Stomach (tissue), 9 donors: ENCODE results near the gene CENPQ. TPM values are rescaled to one million over a fixed set of nuclear protein-coding genes. Genes with fewer than 3 reads are reported as not detected.

Source experiments
- DNase-seq, 2 donors: peaks; one replicate each; pipeline versions ENCODE4 v3.0.0 to v3.0.0-alpha.2; 2013 to 2019
- H3K27ac ChIP-seq, 5 donors: fragments of 200-600 bp in 4 of 5; sonication (generic) in 4 of 5; one replicate each; pipeline ENCODE4 v1.5.1; 2013 to 2019; ENCODE audit warnings: mild to moderate bottlenecking in 1 of 5, moderate library complexity in 1 of 5
- H3K27me3 ChIP-seq, 3 donors: fragments of 200-600 bp; sonication (generic); one replicate each; pipeline ENCODE4 v1.5.1; 2017 to 2019; ENCODE audit warnings: mixed run types in 1 of 3
- H3K36me3 ChIP-seq, 4 donors: fragments of 200-600 bp; sonication (generic); 1 replicate in 3 of 4; 2 replicates in 1 of 4; pipeline ENCODE4 v1.5.1; 2016 to 2019
- H3K4me1 ChIP-seq, 4 donors: fragments of 200-600 bp; sonication (generic); one replicate each; pipeline ENCODE4 v1.5.1; 2016 to 2019
- H3K4me3 ChIP-seq, 4 donors: fragments of 200-600 bp; sonication (generic) in 3 of 4; one replicate each; pipeline ENCODE4 v1.5.1; 2016 to 2019; ENCODE audit warnings: mild to moderate bottlenecking in 1 of 4
- H3K9me3 ChIP-seq, 4 donors: fragments of 200-600 bp; sonication (generic); one replicate each; pipeline ENCODE4 v1.5.1; 2016 to 2019
- EP300 ChIP-seq: sonication (generic); formaldehyde crosslinking; IDR thresholded peaks from one replicate; pipeline ENCODE4 v1.6.1; 2017; ENCODE audit warnings: antibody characterized with exemption
- POLR2A ChIP-seq, 4 donors: fragments of 450-650 bp; IDR thresholded peaks; one replicate each; pipeline ENCODE4 v1.6.1; 2016; ENCODE audit warnings: antibody characterized with exemption in 4 of 4, control low read depth in 2 of 4, mild to moderate bottlenecking in 1 of 4, moderate library complexity in 1 of 4
- POLR2AphosphoS5 ChIP-seq, 3 donors: sonication (generic); formaldehyde crosslinking; IDR thresholded peaks; one replicate each; pipeline ENCODE4 v1.6.1; 2016; ENCODE audit warnings: antibody characterized with exemption in 3 of 3
- WGBS, 5 donors: extraction: QIAGEN DNeasy Blood & Tissue Kit in 3 of 5; methylation state at CpG; one replicate each; pipeline versions ENCODE4 v1.1.5 to v1.1.7; 2013 to 2018; 5-methylcytosine and 5-hydroxymethylcytosine counted together
- intact Hi-C: fragments of 100-400 bp; cut with DNase I; formaldehyde crosslinking; loops from one replicate; pipeline ENCODE4 v1.15.1; 2023; ENCODE audit warnings: low total_unique reads
- polyA plus RNA-seq, 3 donors: library from polyadenylated mRNA; stranded (reverse); fragments of 200-250 nt; gene quantifications; one replicate each; pipeline ENCODE4 v1.2.3, GENCODE V29; 2013
- total RNA-seq, 5 donors: library from RNA; depleted of rRNA; stranded (reverse); fragments of >200 nt; gene quantifications; one replicate each; pipeline versions ENCODE4 v1.1.0 to v1.2.3, GENCODE V29; 2014 to 2016
- TF ChIP-seq, protein P1 (sequence below), 7 experiments: fragments of 450-650 bp in 4 of 7; fragments of 200-600 bp in 3 of 7; sonication (generic) in 3 of 7; IDR thresholded peaks; one replicate each; pipeline ENCODE4 v1.5.1; 2016 to 2019; ENCODE audit warnings: antibody characterized with exemption in 7 of 7, control low read depth in 2 of 7, mild to moderate bottlenecking in 1 of 7
- donor health status: healthy with polysubstance abuse.
- donor health status: Bipolar disorder and iron deficiency.
- donor health status: healthy.

The CENPQ gene
- total and polyA plus RNA-seq, 8 donors: 0.43 to 18.3 (median 4.6) TPM; not detected in 1

DNA sequence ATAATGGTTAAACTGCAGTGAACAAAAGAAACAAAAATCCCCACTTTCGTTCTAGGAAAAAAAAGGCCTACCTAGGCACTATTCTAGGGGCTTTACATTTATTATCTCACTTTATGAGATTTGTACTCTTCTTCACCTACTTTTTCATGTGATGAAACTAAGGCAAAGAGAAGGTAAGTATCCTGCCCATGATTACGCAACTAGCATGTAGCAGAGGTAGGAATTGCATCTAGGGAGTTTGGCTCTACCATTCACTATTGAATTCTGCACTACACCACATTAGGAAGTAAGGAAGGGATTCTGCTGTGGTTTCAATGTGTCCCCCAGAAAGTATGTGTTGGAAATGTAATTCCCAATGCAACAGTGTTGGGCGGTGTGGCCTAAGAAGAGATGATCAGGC is 75.9 kb downstream of the CENPQ start:
- no peak overlapping the region for H3K27ac ChIP-seq
- no peaks in the 10 kb centered on the region for H3K36me3 ChIP-seq
- no peaks in the 10 kb centered on the region for H3K9me3 ChIP-seq
- no peak overlapping the region for H3K4me3 ChIP-seq
- intact Hi-C loops: no loop called here
- TF ChIP-seq, protein P1, sequence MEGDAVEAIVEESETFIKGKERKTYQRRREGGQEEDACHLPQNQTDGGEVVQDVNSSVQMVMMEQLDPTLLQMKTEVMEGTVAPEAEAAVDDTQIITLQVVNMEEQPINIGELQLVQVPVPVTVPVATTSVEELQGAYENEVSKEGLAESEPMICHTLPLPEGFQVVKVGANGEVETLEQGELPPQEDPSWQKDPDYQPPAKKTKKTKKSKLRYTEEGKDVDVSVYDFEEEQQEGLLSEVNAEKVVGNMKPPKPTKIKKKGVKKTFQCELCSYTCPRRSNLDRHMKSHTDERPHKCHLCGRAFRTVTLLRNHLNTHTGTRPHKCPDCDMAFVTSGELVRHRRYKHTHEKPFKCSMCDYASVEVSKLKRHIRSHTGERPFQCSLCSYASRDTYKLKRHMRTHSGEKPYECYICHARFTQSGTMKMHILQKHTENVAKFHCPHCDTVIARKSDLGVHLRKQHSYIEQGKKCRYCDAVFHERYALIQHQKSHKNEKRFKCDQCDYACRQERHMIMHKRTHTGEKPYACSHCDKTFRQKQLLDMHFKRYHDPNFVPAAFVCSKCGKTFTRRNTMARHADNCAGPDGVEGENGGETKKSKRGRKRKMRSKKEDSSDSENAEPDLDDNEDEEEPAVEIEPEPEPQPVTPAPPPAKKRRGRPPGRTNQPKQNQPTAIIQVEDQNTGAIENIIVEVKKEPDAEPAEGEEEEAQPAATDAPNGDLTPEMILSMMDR (IDR thresholded peaks at IDR 0.05): no peak
- TF ChIP-seq POLR2A (IDR thresholded peaks at IDR 0.05) (no peak), EP300 (no peak), POLR2AphosphoS5 (IDR thresholded peaks at IDR 0.05) (no peak)
- DNase-seq: no peak
- H3K27me3 ChIP-seq: peaks cover 0 to 3% (median 0%) of the 10 kb centered on the region in 3 donors
- H3K4me1 ChIP-seq: no peaks in the 10 kb centered on the region
- WGBS, 5 donors: 96 to 99% (median 97%) methylated on average over 3 of the region's 3 CpGs

DNA sequence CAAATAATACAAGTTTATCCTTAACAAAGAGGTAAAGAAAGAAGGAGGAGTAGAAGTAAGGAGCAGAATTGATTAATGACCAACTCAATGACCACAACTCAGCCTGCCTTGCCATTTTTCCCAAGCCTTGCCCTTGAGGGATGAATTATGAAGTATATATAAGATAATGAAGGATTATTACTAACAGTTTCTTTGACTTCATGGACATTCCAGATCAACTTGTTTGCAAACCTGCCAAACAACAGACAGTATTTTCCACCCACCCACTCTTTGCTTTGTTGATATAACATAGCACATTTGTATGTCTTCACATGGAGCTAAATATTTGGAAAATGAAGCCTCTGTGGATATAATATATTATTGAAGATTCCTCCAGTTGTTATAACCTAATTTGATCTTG is 77.4 kb downstream of the CENPQ start:
- Histone ChIP-seq H3K4me3 (no peak overlapping the region), H3K27me3 (no peaks in the 10 kb centered on the region), H3K9me3 (no peaks in the 10 kb centered on the region), H3K36me3 (no peaks in the 10 kb centered on the region), H3K4me1 (no peaks in the 10 kb centered on the region), H3K27ac (no peak overlapping the region)
- intact Hi-C loops: no loop called here
- no peak for DNase-seq
- TF ChIP-seq EP300: no peak
- TF ChIP-seq, protein P1 (IDR thresholded peaks at IDR 0.05): no peak
- no peak for TF ChIP-seq POLR2AphosphoS5 (IDR thresholded peaks at IDR 0.05)
- no peak for TF ChIP-seq POLR2A (IDR thresholded peaks at IDR 0.05)

DNA sequence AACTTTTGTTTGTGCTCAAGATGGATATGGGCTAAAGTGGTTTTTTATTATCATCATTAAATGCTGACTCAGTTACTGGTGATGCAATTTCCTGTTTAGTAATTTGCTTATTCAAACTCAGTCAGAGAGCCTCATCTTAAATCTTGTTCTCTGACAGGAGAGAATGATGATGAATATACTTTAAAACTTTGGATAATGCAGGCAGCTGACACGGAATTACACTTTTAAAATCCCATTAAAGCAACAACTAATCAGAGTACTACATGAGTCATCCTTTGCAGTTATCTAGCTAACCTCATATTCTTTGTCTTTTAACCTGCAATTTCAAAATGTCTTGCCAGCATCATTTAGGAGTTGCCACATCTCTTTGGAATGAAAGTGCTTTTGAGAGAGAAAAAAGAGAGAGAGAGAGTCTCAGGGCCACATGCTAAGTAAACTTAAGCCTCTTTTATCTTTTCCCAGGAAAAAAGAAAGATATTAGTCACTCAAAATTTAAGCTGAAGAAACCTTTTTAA is 78.1 kb downstream of the CENPQ start:
- DNase-seq: peak in 1 of 2 donors; percentile 23
- no peaks in the 10 kb centered on the region for H3K4me1 ChIP-seq
- no peaks in the 10 kb centered on the region for H3K36me3 ChIP-seq
- H3K9me3 ChIP-seq: no peaks in the 10 kb centered on the region
- WGBS, 5 donors: 25 to 36% (median 31%) methylated on average over 1 of the region's 1 CpG
- H3K4me3 ChIP-seq: no peak overlapping the region
- no peak for TF ChIP-seq POLR2AphosphoS5 (IDR thresholded peaks at IDR 0.05)
- TF ChIP-seq, protein P1 (IDR thresholded peaks at IDR 0.05): no peak
- intact Hi-C loops: no loop called here
- no peaks in the 10 kb centered on the region for H3K27me3 ChIP-seq
- no peak overlapping the region for H3K27ac ChIP-seq

DNA sequence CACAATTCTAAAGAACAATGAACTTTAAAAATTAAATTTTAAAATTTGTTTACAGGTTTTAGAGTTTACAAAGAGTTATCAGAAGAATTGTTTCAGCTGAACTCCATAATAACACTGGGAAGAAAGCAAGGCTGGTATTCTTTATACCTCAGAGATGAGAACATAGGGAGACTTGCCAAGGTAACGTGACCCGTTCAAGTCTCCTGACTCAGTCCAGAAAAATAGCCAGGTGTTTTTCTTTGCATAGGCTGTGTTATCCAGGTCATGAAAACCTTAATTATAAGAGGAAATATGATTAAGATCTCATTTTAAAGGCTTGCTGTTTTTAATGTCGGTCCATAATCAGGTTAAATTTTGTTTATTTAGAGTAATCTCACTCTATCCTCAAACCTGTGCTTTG is 78.8 kb downstream of the CENPQ start:
- Histone ChIP-seq H3K4me3 (no peak overlapping the region), H3K27me3 (no peaks in the 10 kb centered on the region), H3K9me3 (no peaks in the 10 kb centered on the region), H3K36me3 (no peaks in the 10 kb centered on the region), H3K4me1 (no peaks in the 10 kb centered on the region), H3K27ac (no peak overlapping the region)
- intact Hi-C loops: no loop called here
- TF ChIP-seq EP300 (no peak), POLR2A (IDR thresholded peaks at IDR 0.05) (no peak), POLR2AphosphoS5 (IDR thresholded peaks at IDR 0.05) (no peak)
- TF ChIP-seq, protein P1 (IDR thresholded peaks at IDR 0.05): no peak
- WGBS, 5 donors: 21 to 40% (median 37%) methylated on average over 3 of the region's 3 CpGs
- DNase-seq: no peak

Other genes with a start within 250 kb of the CENPQ start
- 10 to 100 TPM; 15.8 to 29.2 (median 21.6) TPM for gene MMUT, start 117 bp upstream of the CENPQ start, total RNA-seq
- gene MMUT, start 117 bp upstream of the CENPQ start, polyA plus RNA-seq: 10 to 100 TPM in 2 of 3 donors, 1 to 10 TPM in 1; 9.2 to 17.6 (median 12.4) TPM
- not detected for gene GLYATL3, start 36.6 kb downstream of the CENPQ start, total RNA-seq
- gene GLYATL3, start 36.6 kb downstream of the CENPQ start, polyA plus RNA-seq: not detected
- 10 to 100 TPM in 3 of 5 donors, 1 to 10 TPM in 1, not detected in 1; 6.2 to 29.8 (median 23.8) TPM for gene C6orf141, start 87.3 kb downstream of the CENPQ start, total RNA-seq
- gene C6orf141, start 87.3 kb downstream of the CENPQ start, polyA plus RNA-seq: 1 to 10 TPM in 2 of 3 donors, under 1 TPM in 1; 0.81 to 9.2 (median 4.5) TPM
- under 1 TPM in 2 of 5 donors, not detected in 3; 0.43 to 0.92 TPM for gene RHAG, start 173.5 kb downstream of the CENPQ start, total RNA-seq
- under 1 TPM in 2 of 3 donors, not detected in 1; 0.08 to 0.19 TPM for gene RHAG, start 173.5 kb downstream of the CENPQ start, polyA plus RNA-seq